ENCODE results near the gene COL23A1.

The COL23A1 gene

DNA sequence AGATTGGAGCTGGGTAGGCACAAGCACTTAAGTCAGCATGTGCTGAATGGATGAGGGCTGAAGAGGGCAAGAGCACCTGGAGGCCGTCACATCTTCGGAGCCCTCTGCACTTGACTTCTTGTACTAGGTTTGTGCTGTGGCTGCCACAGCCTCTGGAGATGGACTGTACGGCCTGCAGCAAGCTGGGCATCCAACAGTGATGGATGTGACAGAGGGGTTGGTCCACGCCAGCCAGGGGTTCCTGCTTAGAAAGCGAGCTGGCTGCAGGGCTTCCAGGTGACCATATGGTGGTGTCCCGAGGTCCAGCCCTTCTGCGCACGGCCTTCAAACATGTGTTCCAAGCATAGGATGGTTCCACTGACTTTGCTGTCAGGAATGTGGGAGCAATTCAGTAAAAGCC lies 292.4 kb downstream of the COL23A1 start:
- no peak for DNase-seq (ENCODE audit: low read depth)

DNA sequence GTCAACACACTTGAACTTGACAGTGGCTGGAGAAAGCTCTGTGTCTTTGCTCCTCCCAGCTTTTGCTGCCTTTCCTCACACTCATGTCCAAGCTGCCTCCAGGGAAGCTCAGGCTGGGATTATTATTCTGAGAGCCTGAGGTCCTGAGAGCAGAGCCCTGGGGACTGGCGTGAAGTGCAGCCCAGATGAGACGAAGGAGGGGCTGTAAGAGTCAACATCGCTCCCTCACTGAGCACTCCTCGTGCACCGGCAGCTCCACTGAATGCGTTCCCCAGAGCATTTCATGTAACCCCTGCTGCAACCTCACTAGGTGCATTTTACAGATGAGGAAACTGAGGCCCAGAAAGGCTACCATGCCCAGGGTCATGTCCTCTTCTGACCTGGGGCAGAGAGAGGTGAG lies 294.1 kb downstream of the COL23A1 start:
- no peak for DNase-seq (ENCODE audit: low read depth)

GRCh38 chr5:178295589-178295988 lies 294.6 kb downstream of the COL23A1 start:
- DNase-seq (ENCODE audit: low read depth) = no peak

DNA sequence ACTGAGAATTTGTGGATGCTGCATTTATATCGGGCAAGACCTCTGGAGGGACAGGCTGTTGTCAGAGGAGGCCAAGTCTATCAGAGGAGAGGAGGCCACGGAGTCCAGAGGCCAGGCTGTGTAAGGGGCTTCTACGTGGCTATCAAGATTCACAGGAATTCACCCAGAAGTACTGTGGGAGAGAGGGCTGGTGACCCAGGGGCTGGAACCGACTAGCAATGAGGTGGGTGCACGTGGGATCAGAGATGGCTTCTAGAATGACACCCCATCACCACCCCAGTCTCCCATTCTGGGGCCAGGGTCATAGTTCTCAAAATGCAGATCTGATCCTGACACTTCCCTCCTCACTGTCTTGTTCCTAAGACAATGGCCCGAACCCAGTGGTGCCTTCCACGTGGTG lies 296.4 kb downstream of the COL23A1 start:
- no peak for DNase-seq (ENCODE audit: low read depth)

GRCh38 chr5:178293400-178293799 lies 296.8 kb downstream of the COL23A1 start:
- DNase-seq (ENCODE audit: low read depth) = no peak

- no peak for DNase-seq (ENCODE audit: low read depth)
Observed at GRCh38 chr5:178292826-178293205, 297.4 kb downstream of the COL23A1 start.

GRCh38 chr5:178291969-178292825 lies 298.0 kb downstream of the COL23A1 start:
- no peak for DNase-seq (ENCODE audit: low read depth)

DNA sequence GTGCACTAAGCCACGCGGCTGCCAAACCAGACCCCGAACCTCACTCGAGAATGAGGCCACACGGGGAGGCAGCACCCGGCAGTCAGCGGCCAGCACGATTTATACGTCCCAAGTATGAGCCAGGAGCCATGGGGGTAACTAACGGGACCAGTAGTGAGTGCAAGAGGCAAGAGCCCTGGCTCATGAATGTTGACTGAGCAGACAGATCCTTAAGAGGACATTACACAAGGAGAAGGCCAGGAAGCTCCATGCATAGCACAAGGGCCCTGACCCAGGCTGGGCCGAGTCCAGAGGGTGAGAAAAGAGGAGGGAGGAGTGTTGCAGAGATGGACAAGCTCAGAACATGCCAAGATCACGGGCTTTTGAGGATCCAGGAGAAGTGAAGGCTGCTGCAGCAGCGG lies 299.0 kb downstream of the COL23A1 start:
- no peak for DNase-seq (ENCODE audit: low read depth)

- no peak for DNase-seq (ENCODE audit: low read depth)
Observed at GRCh38 chr5:178290376-178290775, 299.8 kb downstream of the COL23A1 start.

DNA sequence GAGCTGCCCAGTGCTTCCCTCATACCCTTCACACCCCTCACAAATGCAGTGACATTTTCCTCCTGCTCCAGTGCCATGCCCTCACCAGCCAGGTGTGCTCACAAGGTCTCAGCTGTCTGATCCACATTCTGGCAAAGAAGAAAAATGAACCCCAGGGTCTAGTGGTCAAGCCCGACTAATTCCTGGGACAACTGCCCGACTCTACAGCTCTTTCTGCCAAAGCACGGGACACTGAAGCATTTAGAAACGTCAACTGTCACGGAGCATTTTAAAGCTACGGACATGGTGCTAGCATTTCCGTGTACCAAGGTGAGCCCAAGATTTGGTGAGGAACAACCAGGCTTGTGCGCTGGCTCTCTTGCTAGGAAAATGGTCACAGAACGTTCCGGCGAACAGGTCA lies 300.8 kb downstream of the COL23A1 start:
- no peak for DNase-seq (ENCODE audit: low read depth)

DNA sequence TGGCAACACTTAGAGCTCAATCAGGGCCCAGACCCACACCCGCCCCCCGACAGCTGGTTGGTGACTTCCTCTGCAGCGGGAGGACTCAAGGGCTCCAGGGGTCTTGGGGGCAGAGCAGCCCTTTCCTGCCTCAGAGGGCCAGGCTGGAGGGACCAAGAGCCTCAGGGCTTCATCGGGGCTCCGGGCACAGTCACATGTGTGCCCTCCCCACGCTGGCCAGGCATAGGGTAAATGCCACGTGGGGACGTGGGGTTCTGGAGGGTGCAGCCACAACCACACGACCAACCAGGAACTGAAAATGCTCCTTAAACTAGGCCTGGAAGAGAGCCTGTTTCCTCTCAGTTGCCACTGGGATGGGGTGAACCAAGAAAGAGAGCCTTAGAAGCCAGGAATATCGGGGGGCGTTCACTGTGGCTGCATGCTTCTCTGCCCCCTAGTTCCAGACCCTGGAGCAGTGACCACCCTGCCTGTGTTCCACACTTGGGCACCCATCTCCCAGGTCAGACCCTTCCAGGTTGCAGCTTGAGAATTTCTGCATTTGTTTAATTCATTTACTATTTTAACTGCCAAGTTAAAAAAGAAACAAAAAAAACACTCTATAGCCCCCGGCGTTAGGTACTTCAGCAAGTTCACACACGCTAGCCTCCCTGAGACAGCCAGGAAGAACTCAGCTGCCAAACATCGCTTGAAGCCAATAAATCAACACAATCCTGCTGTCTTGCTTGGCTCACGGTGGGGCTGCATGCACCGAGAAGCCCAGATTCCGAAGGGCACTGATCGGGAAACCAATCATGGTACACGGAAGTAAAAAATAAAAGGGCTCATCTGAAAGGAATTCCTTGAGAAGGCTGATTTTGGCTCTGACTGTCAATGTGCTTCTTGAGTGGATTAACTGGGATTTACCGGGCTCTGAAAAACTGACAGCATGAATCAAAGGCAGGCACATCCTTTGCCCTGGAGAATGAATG lies 301.5 kb downstream of the COL23A1 start:
- no peak for DNase-seq (ENCODE audit: low read depth)

GRCh38 chr5:178287791-178288105 lies 302.4 kb downstream of the COL23A1 start:
- no peak for DNase-seq (ENCODE audit: low read depth)

DNA sequence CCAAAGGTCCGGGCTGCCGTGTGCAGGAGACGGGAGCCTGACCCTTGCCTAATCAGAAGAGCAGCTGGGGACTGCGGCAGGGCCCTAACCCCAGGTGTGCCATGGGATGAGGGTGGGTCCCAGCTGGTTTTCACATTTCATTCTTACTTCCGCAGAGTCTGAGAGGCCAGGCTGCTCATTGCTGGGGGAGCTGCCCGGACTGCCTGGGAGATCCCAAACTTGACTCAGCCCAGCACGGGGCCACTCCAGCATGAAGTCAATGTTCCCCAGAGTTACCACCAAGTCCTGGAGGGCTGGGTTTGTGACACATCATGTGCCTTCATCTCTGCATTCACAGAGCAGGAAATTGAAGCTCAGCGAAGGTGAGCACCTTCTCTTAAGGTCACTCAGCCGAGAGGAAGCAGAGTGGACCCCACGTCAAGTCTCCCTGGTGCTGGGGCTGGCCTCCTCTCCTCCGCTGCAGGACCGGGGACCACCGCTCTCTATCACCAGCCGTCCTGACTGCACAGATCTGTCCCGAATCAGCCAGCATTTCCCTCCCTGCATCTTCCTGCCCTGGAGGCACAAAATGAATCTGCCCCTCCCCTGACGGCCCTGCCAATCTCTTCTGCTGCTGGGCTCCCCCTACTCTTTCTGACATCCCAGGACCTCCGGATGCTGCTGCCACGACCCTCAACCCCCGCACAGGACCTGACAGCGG lies 303.0 kb downstream of the COL23A1 start:
- DNase-seq (ENCODE audit: low read depth) = no peak

DNA sequence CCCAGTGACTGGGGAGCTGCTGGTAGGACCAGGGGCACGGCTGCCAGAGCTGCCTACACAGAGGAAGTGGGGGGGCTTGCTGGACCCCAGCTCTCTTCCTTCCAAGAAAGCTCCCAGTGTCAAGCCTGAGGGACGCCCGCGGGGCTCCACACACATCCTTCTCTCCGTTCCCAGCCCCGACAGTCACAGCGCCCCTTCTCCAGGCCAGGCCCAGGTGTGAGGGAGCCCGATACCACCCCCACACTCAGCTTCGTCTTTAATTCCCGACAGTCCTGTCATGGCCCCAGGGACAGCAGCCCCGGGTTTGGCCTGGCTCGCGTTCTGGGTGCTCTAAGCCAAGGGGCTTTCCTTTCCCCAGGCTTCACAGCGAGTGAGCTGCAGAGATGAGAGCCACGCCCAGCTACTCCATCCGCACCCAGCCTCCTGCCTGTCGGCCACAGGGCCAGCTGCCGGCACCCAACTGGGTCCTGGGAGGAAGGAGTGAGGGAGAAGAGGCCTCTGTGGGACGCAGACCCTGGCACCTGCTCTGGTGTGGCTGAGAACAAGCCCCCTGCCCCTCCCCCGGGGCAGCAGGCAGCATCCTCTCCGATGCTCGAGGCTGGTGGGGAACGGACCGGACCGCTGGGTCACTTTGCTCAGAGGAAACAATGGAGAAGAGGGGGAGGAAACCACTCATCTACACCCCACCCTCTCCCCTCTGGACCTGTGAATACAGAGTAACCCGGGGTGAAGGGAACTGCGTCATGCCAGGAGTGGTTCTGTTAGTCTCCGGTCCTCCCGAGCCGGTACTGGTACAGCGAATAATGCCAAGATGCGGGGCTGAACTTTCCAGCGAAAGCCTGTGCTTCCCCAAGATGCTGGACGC lies 303.7 kb downstream of the COL23A1 start:
- no peak for DNase-seq (ENCODE audit: low read depth)

GRCh38 chr5:178285399-178286225 lies 304.6 kb downstream of the COL23A1 start:
- DNase-seq (ENCODE audit: low read depth) = no peak

DNA sequence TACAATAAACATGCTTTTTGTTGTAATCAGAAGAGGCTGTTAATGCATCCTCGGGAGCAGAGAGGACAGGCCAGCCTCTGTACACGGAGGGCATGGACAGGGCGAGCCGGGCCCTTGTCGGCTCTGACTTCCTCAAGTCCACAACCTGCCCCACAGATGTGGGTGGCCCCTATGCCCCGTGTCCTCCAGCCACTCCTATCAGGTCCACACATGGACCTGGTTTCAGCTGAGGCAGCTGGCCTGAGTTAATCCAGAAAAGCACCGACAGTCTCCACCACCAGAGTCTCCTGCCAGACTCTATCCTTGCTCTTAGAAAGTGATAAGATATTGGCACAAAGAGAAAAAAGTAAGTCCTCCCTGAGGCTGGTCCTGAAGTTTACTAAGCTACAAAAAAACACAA lies 305.2 kb downstream of the COL23A1 start:
- DNase-seq (ENCODE audit: low read depth) = no peak

DNA sequence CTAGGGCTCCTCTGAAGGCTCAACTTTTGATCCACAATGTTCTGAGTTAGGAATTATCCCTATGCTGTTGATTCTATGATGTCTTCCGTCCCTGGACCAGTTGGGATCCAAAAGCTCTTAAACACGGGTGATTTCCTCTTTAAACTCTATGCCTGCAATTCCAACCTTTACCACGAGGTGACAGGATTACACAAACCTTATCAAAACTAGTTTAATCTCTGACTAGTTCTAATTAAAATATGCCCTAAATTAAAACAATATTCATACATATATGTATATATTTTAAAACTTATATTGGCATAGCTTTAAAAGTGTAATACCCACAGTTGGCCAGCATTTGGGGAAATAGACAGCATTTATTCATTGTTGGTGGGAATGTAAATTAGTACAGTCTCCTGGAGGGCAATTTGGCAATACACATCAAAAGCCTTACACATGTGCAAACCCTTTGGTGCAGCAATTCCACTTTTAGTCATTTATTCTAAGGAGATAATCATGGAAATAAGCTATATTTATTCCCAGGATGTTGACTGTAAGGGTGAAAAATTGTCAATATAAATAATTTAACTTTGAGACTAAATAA lies 306.0 kb downstream of the COL23A1 start:
- DNase-seq (ENCODE audit: low read depth) = no peak

GRCh38 chr5:178283520-178283919 lies 306.7 kb downstream of the COL23A1 start:
- DNase-seq (ENCODE audit: low read depth) = no peak

DNA sequence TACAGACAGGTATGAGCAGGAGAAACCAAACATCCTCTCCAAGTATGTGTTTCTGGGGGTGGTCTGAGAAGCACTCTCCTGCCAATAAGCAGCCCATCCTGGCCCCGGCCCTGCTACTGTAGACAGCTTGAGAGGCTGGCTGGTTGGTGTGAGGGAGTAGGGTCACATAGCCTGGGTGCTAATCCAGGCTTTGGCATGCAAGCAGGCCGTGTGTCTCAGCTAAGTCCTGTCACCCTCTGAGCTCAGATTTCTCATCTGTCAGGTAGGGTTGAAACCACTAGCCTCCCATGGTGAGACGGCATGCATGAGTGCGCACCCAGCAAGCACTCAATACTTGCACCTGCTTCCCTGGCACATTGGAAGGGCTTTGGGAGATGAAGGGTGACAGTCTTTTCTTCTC lies 307.8 kb downstream of the COL23A1 start:
- DNase-seq (ENCODE audit: low read depth) = no peak

GRCh38 chr5:178281331-178281730 lies 308.9 kb downstream of the COL23A1 start:
- DNase-seq (ENCODE audit: low read depth) = no peak

All from activated T-helper 9 cell treated with anti-CD3 and anti-CD28 coated beads, Interleukin-2, amount 50 U/mL, for 16 hours (primary cell).